NCI-H510A treated with DMSO at 0.1 percent for 48 hours (cell line): Measurements from ENCODE around the gene KCNK10.

Experiments
- DNase-seq: peaks from one replicate; lab custom pipeline; 2025; lab: John Stamatoyannopoulos, UW

KCNK10 gene

GRCh38 chr14:88228522-88229236 lies 94.4 kb downstream of the KCNK10 start:
- DNase-seq = no peak

- DNase-seq = no peak
Measured at GRCh38 chr14:88227693-88228092, 95.4 kb downstream of the KCNK10 start.

GRCh38 chr14:88225721-88226120 lies 97.3 kb downstream of the KCNK10 start:
- DNase-seq = no peak

- no peak for DNase-seq
Measured at GRCh38 chr14:88218119-88218915, 104.8 kb downstream of the KCNK10 start.

GRCh38 chr14:88212691-88213090 lies 110.4 kb downstream of the KCNK10 start:
- no peak for DNase-seq

GRCh38 chr14:88210426-88210825 lies 112.6 kb downstream of the KCNK10 start:
- no peak for DNase-seq

GRCh38 chr14:88209273-88209672 lies 113.8 kb downstream of the KCNK10 start:
- no peak for DNase-seq

- no peak for DNase-seq
Measured at GRCh38 chr14:88208858-88209257, 114.2 kb downstream of the KCNK10 start.

GRCh38 chr14:88204221-88204620 lies 118.8 kb downstream of the KCNK10 start:
- no peak for DNase-seq

- no peak for DNase-seq
Measured at GRCh38 chr14:88203291-88203690, 119.8 kb downstream of the KCNK10 start.

- DNase-seq = no peak
Measured at GRCh38 chr14:88202286-88202685, 120.8 kb downstream of the KCNK10 start.

GRCh38 chr14:88201851-88202250 lies 121.2 kb downstream of the KCNK10 start:
- no peak for DNase-seq

GRCh38 chr14:88199882-88200281 lies 123.2 kb downstream of the KCNK10 start:
- no peak for DNase-seq

GRCh38 chr14:88198446-88198845 lies 124.6 kb downstream of the KCNK10 start:
- no peak for DNase-seq

- no peak for DNase-seq
Measured at GRCh38 chr14:88196925-88197324, 126.1 kb downstream of the KCNK10 start.

- no peak for DNase-seq
Measured at GRCh38 chr14:88196116-88196890, 126.8 kb downstream of the KCNK10 start.

GRCh38 chr14:88195676-88196075 lies 127.4 kb downstream of the KCNK10 start:
- no peak for DNase-seq

- no peak for DNase-seq
Measured at GRCh38 chr14:88194531-88194930, 128.5 kb downstream of the KCNK10 start.

- DNase-seq = no peak
Measured at GRCh38 chr14:88191605-88192004, 131.5 kb downstream of the KCNK10 start.

GRCh38 chr14:88189417-88190191 lies 133.5 kb downstream of the KCNK10 start:
- DNase-seq = peak; percentile 90

GRCh38 chr14:88188745-88189416 lies 134.2 kb downstream of the KCNK10 start:
- DNase-seq = no peak
